SU-DHL-6 (cell line): Measurements from ENCODE around the gene OR5B21.

Experiments used
- CTCF ChIP-seq: fragments of 200-600 bp; sonication (generic); IDR thresholded peaks from one replicate; pipeline ENCODE4 v1.5.1; 2017; ENCODE audit warnings: antibody characterized with exemption, mild to moderate bottlenecking, low read length, moderate library complexity; ENCODE audit not compliant: insufficient read depth, poor library complexity, severe bottlenecking
- EZH2phosphoT487 ChIP-seq: fragments of 200-600 bp; sonication (generic), shearing (Covaris generic); conservative IDR thresholded peaks from 2 replicates; pipeline ENCODE4 v1.6.1; 2018; ENCODE audit warnings: mild to moderate bottlenecking, antibody characterized with exemption, low read length, moderate library complexity, mixed read lengths

- TF ChIP-seq CTCF (no peak), EZH2phosphoT487 (no peak)
These were observed at the start of gene OR5B21 for GRCh38 chr11:58508005-58508404.
